HG03045 (cell line): ENCODE measurements around the gene FAM163B.

ENCODE experiments used
- ATAC-seq: cut with Tn5 transposase; IDR thresholded peaks from one replicate; pipeline ENCODE4 v1.9.1; 2021; ENCODE audit warnings: mild to moderate bottlenecking, moderate library complexity; ENCODE audit not compliant: unreplicated experiment

The FAM163B gene

GRCh38 chr9:133583111-133583510, 26.1 kb downstream of the FAM163B start:
- ATAC-seq = no peak

- ATAC-seq = no peak
These were observed 26.6 kb downstream of the FAM163B start for GRCh38 chr9:133582501-133583045.

- ATAC-seq = no peak
These were observed 27.5 kb downstream of the FAM163B start for GRCh38 chr9:133581513-133582343.

GRCh38 chr9:133581011-133581410, 28.2 kb downstream of the FAM163B start:
- ATAC-seq = no peak

- no peak for ATAC-seq
These were observed 28.8 kb downstream of the FAM163B start for GRCh38 chr9:133580419-133580738.

GRCh38 chr9:133579601-133580418, 29.4 kb downstream of the FAM163B start:
- ATAC-seq = no peak

GRCh38 chr9:133578524-133579441, 30.4 kb downstream of the FAM163B start:
- no peak for ATAC-seq

- ATAC-seq = no peak
These were observed 31.5 kb downstream of the FAM163B start for GRCh38 chr9:133577737-133578112.

GRCh38 chr9:133576875-133577736, 32.1 kb downstream of the FAM163B start:
- ATAC-seq = no peak

GRCh38 chr9:133576031-133576874, 32.9 kb downstream of the FAM163B start:
- no peak for ATAC-seq

GRCh38 chr9:133575186-133576030, 33.8 kb downstream of the FAM163B start:
- no peak for ATAC-seq

GRCh38 chr9:133574771-133575170, 34.4 kb downstream of the FAM163B start:
- ATAC-seq = no peak

GRCh38 chr9:133573791-133574515, 35.2 kb downstream of the FAM163B start:
- ATAC-seq = no peak

GRCh38 chr9:133572821-133573361, 36.3 kb downstream of the FAM163B start:
- ATAC-seq = no peak

- no peak for ATAC-seq
These were observed 37.1 kb downstream of the FAM163B start for GRCh38 chr9:133571896-133572595.

GRCh38 chr9:133571391-133571890, 37.7 kb downstream of the FAM163B start:
- no peak for ATAC-seq
